Body of pancreas (tissue), 4 donors: ENCODE results near the gene RBP3. TPM values are rescaled to one million over a fixed set of nuclear protein-coding genes. Genes with fewer than 3 reads are reported as not detected.

ENCODE experiments used
- ATAC-seq: fragments of 150-250 bp; one replicate; pipeline ENCODE4 v1.9.1; 2016
- DNase-seq, 4 donors: peaks; one replicate each; pipeline ENCODE4 v3.0.0-alpha.2; 2019
- H3K27ac ChIP-seq, 4 donors: fragments of 200-600 bp; sonication (generic); 1 replicate in 3 of 4; 2 replicates in 1 of 4; pipeline versions ENCODE4 v1.5.1 to v1.6.1; 2016 to 2019; ENCODE audit warnings: mild to moderate bottlenecking in 1 of 4, mixed read lengths in 1 of 4, moderate library complexity in 1 of 4
- H3K27me3 ChIP-seq, 2 donors: fragments of 200-600 bp; sonication (generic); one replicate each; pipeline ENCODE4 v1.6.0; 2016; ENCODE audit warnings: mild to moderate bottlenecking in 1 of 2
- H3K36me3 ChIP-seq, 2 donors: fragments of 200-600 bp; sonication (generic); replicated peaks in 1 of 2; 2 replicates each; pipeline ENCODE4 v1.5.1; 2016; ENCODE audit warnings: low read depth in 2 of 2; ENCODE audit not compliant: insufficient read depth in 1 of 2
- H3K4me1 ChIP-seq: fragments of 200-600 bp; sonication (generic); one replicate; pipeline ENCODE4 v1.6.0; 2016
- H3K4me3 ChIP-seq, 2 donors: fragments of 200-600 bp; sonication (generic); 1 replicate in 1 of 2; 2 replicates in 1 of 2; pipeline ENCODE4 v1.5.1; 2016 to 2019
- H3K9me3 ChIP-seq, 3 donors: fragments of 200-600 bp; sonication (generic); 1 replicate in 2 of 3; 2 replicates in 1 of 3; pipeline ENCODE4 v1.5.1; 2016
- POLR2A ChIP-seq, 3 donors: fragments of 450-650 bp; IDR thresholded peaks; one replicate each; pipeline ENCODE4 v1.6.1; 2016; ENCODE audit warnings: antibody characterized with exemption in 3 of 3, mild to moderate bottlenecking in 2 of 3
- WGBS, 2 donors: methylation state at CpG; one replicate each; pipeline ENCODE4 v1.1.5; 2017; 5-methylcytosine and 5-hydroxymethylcytosine counted together
- intact Hi-C: fragments of 100-400 bp; cut with DNase I; formaldehyde crosslinking; loops from one replicate; pipeline ENCODE4 v1.15.1; 2023
- total RNA-seq, 2 donors: library from RNA; depleted of rRNA; stranded (reverse); fragments of >200 nt; gene quantifications; one replicate each; pipeline ENCODE4 v1.1.0, GENCODE V29; 2016
- TF ChIP-seq, protein P1 (sequence below), 7 experiments: fragments of 450-650 bp in 4 of 7; fragments of 200-600 bp in 3 of 7; sonication (generic) in 3 of 7; IDR thresholded peaks; one replicate each; pipeline ENCODE4 v1.5.1; 2016 to 2019; ENCODE audit warnings: antibody characterized with exemption in 7 of 7

Gene RBP3
- total RNA-seq, 2 donors from 2014 or later: not detected

DNA sequence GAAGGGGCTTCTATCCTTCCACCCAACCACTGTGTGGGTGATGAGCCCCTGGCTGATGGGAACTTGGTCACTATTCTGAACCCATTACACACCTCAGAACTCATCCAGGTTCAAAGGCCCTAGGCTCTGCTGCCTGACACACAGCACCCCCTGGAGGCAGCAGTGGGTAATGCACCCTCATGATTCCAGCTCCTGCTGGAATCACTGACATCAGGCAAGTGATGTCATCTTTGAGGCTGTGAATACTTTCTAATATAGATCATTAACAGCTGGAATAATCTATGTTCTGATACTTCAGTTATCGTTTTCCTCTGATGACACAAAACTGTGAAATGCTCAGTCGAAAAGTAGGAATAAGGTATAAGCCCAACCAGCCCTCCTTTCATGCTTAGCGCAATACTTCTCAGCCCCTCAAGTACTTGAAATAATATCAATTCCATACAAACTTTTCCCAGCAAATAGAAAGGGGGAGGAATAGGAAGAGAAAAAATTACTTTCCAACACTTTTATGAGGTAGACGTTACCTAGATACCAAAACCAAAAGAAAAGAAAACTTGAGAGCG lies 7.5 kb upstream of the RBP3 start:
- ATAC-seq: peak; percentile 92
- 53% methylated on average over 5 of the region's 5 CpGs for WGBS, 2 donors
- H3K9me3 ChIP-seq: no peaks in the 10 kb centered on the region
- intact Hi-C loops: no loop called here
- H3K27me3 ChIP-seq: no peaks in the 10 kb centered on the region
- peak; percentile 68 to 84 (median 76) for DNase-seq
- TF ChIP-seq, protein P1, sequence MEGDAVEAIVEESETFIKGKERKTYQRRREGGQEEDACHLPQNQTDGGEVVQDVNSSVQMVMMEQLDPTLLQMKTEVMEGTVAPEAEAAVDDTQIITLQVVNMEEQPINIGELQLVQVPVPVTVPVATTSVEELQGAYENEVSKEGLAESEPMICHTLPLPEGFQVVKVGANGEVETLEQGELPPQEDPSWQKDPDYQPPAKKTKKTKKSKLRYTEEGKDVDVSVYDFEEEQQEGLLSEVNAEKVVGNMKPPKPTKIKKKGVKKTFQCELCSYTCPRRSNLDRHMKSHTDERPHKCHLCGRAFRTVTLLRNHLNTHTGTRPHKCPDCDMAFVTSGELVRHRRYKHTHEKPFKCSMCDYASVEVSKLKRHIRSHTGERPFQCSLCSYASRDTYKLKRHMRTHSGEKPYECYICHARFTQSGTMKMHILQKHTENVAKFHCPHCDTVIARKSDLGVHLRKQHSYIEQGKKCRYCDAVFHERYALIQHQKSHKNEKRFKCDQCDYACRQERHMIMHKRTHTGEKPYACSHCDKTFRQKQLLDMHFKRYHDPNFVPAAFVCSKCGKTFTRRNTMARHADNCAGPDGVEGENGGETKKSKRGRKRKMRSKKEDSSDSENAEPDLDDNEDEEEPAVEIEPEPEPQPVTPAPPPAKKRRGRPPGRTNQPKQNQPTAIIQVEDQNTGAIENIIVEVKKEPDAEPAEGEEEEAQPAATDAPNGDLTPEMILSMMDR (IDR thresholded peaks at IDR 0.05): peak; percentile 86 to 97 (median 93)
- no peak for TF ChIP-seq POLR2A (IDR thresholded peaks at IDR 0.05)
- H3K27ac ChIP-seq: no peak overlapping the region
- H3K36me3 ChIP-seq: no peaks in the 10 kb centered on the region
- H3K4me1 ChIP-seq: no peaks in the 10 kb centered on the region
- no peak overlapping the region for H3K4me3 ChIP-seq

DNA sequence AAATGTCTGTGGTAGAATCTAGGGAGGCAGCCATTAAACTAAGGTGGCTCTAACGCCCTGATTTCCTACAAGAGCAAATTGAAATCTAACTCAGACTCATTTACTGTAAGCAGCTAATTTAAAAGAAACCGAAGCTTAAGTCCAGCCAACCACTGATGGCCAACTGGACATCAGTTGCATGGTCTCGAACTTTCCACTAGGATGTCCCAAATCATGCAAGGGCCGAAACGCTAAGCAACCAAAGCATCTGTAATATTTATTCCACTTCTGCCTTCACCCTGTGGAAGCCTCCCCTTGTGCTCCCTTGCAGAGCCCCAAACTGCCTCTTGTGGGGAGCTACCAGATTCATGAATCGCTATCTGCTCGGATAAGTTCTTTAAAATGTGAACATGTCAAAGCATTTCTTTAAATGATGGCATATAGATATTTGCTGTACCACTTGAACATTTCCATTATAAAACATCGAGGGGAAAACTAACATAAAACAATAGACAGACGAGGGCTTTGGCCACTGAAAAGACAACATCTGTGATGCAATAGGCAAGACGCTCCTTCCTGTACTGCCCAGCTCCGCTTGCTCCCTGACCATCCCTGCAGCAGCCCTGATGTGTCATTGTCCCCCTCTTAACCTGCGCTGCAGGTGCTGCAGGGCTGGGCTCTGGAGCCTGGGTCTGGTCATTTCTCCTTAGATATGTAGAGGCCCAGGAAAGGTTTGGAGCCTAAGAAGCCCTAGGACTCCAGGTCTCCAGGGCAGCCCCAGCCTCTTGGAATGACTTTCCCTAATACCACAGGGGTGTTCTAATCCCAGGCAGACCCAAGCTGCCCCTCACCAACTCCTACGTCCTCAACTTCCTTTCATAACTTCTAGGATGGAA lies 2.9 kb upstream of the RBP3 start:
- TF ChIP-seq, protein P1 (IDR thresholded peaks at IDR 0.05): no peak
- TF ChIP-seq POLR2A (IDR thresholded peaks at IDR 0.05): no peak

DNA sequence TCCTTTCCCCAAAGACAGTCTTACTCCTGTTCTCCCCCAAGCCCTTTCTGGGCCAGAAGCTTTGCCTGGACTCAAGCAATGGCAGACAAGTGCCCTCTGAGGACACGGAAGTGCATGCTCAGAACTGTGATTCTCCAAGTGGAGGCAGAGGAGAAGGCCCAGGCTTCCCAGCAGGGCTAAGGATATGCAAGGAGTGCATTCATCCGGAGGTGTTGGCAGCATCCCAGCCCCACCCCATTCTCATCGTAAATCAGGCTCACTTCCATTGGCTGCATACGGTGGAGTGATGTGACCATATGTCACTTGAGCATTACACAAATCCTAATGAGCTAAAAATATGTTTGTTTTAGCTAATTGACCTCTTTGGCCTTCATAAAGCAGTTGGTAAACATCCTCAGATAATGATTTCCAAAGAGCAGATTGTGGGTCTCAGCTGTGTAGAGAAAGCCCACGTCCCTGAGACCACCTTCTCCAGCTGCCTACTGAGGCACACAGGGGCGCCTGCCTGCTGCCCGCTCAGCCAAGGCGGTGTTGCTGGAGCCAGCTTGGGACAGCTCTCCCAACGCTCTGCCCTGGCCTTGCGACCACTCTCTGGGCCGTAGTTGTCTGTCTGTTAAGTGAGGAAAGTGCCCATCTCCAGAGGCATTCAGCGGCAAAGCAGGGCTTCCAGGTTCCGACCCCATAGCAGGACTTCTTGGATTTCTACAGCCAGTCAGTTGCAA lies 1.4 kb upstream of the RBP3 start:
- no peaks in the 10 kb centered on the region for H3K9me3 ChIP-seq
- TF ChIP-seq, protein P1 (IDR thresholded peaks at IDR 0.05): no peak
- no peak for TF ChIP-seq POLR2A (IDR thresholded peaks at IDR 0.05)
- no peaks in the 10 kb centered on the region for H3K4me1 ChIP-seq
- intact Hi-C loops: no loop called here
- H3K27ac ChIP-seq: no peak overlapping the region
- no peak overlapping the region for H3K4me3 ChIP-seq
- WGBS, 2 donors: 72 to 73% methylated on average over 13 of the region's 13 CpGs
- no peaks in the 10 kb centered on the region for H3K27me3 ChIP-seq
- ATAC-seq (peak; percentile 30), DNase-seq (no peak)
- H3K36me3 ChIP-seq: no peaks in the 10 kb centered on the region

More for the DNA sequence above, 2.9 kb upstream of the RBP3 start:
- no peaks in the 10 kb centered on the region for H3K27me3 ChIP-seq
- DNase-seq: no peak
- no peaks in the 10 kb centered on the region for H3K9me3 ChIP-seq
- H3K27ac ChIP-seq: no peak overlapping the region
- no peaks in the 10 kb centered on the region for H3K4me1 ChIP-seq
- no peaks in the 10 kb centered on the region for H3K36me3 ChIP-seq
- ATAC-seq: no peak
- 81% methylated on average over 13 of the region's 13 CpGs for WGBS, 2 donors
- no peak overlapping the region for H3K4me3 ChIP-seq
- intact Hi-C loops: no loop called here

DNA sequence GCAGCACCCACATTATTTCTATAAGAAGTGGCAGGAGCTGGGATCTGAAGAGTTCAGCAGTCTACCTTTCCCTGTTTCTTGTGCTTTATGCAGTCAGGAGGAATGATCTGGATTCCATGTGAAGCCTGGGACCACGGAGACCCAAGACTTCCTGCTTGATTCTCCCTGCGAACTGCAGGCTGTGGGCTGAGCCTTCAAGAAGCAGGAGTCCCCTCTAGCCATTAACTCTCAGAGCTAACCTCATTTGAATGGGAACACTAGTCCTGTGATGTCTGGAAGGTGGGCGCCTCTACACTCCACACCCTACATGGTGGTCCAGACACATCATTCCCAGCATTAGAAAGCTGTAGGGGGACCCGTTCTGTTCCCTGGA lies 874 bp upstream of the RBP3 start:
- H3K4me1 ChIP-seq: no peaks in the 10 kb centered on the region
- DNase-seq (no peak), ATAC-seq (no peak)
- no peaks in the 10 kb centered on the region for H3K27me3 ChIP-seq
- no peak overlapping the region for H3K4me3 ChIP-seq
- no peak overlapping the region for H3K27ac ChIP-seq
- H3K9me3 ChIP-seq: no peaks in the 10 kb centered on the region
- TF ChIP-seq, protein P1 (IDR thresholded peaks at IDR 0.05): no peak
- no peak for TF ChIP-seq POLR2A (IDR thresholded peaks at IDR 0.05)
- WGBS, 2 donors: 75 to 77% methylated on average over 4 of the region's 4 CpGs
- intact Hi-C loops: no loop called here
- H3K36me3 ChIP-seq: no peaks in the 10 kb centered on the region
